Endothelial cell (in vitro differentiated cells): ENCODE measurements around the gene SLC17A7. TPM values are rescaled to one million over a fixed set of nuclear protein-coding genes. Genes with fewer than 3 reads are reported as not detected.

Experiments
- DNase-seq: peaks from one replicate; pipeline ENCODE4 v3.0.0; 2021; ENCODE audit warnings: low spot score
- H3K27ac Mint-ChIP-seq: one replicate; pipeline ENCODE4 v1.8.0; 2021; ENCODE audit warnings: mixed read lengths, inconsistent platforms; ENCODE audit not compliant: unreplicated experiment
- H3K27me3 Mint-ChIP-seq: one replicate; pipeline ENCODE4 v1.8.0; 2021; ENCODE audit warnings: mild to moderate bottlenecking, moderate library complexity, mixed read lengths, inconsistent platforms; ENCODE audit not compliant: unreplicated experiment
- H3K36me3 Mint-ChIP-seq: one replicate; pipeline ENCODE4 v1.8.0; 2021; ENCODE audit warnings: mild to moderate bottlenecking, low read depth, mixed read lengths, inconsistent platforms; ENCODE audit not compliant: unreplicated experiment
- H3K4me1 Mint-ChIP-seq: one replicate; pipeline ENCODE4 v1.8.0; 2021; ENCODE audit warnings: mild to moderate bottlenecking, mixed read lengths, inconsistent platforms; ENCODE audit not compliant: unreplicated experiment
- H3K4me3 Mint-ChIP-seq: one replicate; pipeline ENCODE4 v1.8.0; 2021; ENCODE audit warnings: mild to moderate bottlenecking, mixed read lengths, inconsistent platforms; ENCODE audit not compliant: unreplicated experiment
- H3K9me3 Mint-ChIP-seq: one replicate; pipeline ENCODE4 v1.8.0; 2021; ENCODE audit warnings: mixed read lengths, inconsistent platforms; ENCODE audit not compliant: unreplicated experiment
- total RNA-seq: library from RNA; stranded (reverse); fragmentation: NEBNext Ultra II Directional; extraction: Animal tissue kit (Norgen Biotek cat#: 25700); gene quantifications from one replicate; pipeline ENCODE4 v1.2.1, GENCODE V29; 2021; ENCODE audit not compliant: unreplicated experiment
- TF ChIP-seq, protein P1 (sequence below): fragments of 200-600 bp; sonication (generic); IDR thresholded peaks from one replicate; pipeline ENCODE4 v1.5.0; 2021; ENCODE audit warnings: antibody characterized with exemption; ENCODE audit not compliant: unreplicated experiment

Gene SLC17A7
- total RNA-seq, 1 donor from 2014 or later, result 0.92 TPM

GRCh38 chr19:49428547-49429451 is 12.5 kb downstream of the SLC17A7 start:
- DNase-seq, result no peak
- TF ChIP-seq, protein P1, sequence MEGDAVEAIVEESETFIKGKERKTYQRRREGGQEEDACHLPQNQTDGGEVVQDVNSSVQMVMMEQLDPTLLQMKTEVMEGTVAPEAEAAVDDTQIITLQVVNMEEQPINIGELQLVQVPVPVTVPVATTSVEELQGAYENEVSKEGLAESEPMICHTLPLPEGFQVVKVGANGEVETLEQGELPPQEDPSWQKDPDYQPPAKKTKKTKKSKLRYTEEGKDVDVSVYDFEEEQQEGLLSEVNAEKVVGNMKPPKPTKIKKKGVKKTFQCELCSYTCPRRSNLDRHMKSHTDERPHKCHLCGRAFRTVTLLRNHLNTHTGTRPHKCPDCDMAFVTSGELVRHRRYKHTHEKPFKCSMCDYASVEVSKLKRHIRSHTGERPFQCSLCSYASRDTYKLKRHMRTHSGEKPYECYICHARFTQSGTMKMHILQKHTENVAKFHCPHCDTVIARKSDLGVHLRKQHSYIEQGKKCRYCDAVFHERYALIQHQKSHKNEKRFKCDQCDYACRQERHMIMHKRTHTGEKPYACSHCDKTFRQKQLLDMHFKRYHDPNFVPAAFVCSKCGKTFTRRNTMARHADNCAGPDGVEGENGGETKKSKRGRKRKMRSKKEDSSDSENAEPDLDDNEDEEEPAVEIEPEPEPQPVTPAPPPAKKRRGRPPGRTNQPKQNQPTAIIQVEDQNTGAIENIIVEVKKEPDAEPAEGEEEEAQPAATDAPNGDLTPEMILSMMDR, result no peak
- Mint-ChIP-seq H3K27me3 (peaks cover 39% of the 10 kb centered on the region), H3K27ac (no peak overlapping the region), H3K9me3 (no peaks in the 10 kb centered on the region), H3K4me1 (peaks cover 17% of the 10 kb centered on the region), H3K36me3 (peaks cover 15% of the 10 kb centered on the region), H3K4me3 (no peak overlapping the region)

GRCh38 chr19:49427855-49428546 is 13.3 kb downstream of the SLC17A7 start:
- Mint-ChIP-seq H3K4me1 (peaks cover 22% of the 10 kb centered on the region), H3K27me3 (peaks cover 40% of the 10 kb centered on the region), H3K27ac (no peak overlapping the region), H3K36me3 (peaks cover 19% of the 10 kb centered on the region), H3K9me3 (no peaks in the 10 kb centered on the region), H3K4me3 (no peak overlapping the region)
- DNase-seq, result no peak
- TF ChIP-seq, protein P1, result no peak

GRCh38 chr19:49427339-49427738 is 14.0 kb downstream of the SLC17A7 start:
- Mint-ChIP-seq H3K27me3 (peaks cover 41% of the 10 kb centered on the region), H3K4me1 (peaks cover 27% of the 10 kb centered on the region), H3K27ac (no peak overlapping the region), H3K4me3 (peak overlapping the region; percentile 34), H3K9me3 (no peaks in the 10 kb centered on the region), H3K36me3 (peaks cover 23% of the 10 kb centered on the region)
- no peak for DNase-seq
- TF ChIP-seq, protein P1, result no peak

DNA sequence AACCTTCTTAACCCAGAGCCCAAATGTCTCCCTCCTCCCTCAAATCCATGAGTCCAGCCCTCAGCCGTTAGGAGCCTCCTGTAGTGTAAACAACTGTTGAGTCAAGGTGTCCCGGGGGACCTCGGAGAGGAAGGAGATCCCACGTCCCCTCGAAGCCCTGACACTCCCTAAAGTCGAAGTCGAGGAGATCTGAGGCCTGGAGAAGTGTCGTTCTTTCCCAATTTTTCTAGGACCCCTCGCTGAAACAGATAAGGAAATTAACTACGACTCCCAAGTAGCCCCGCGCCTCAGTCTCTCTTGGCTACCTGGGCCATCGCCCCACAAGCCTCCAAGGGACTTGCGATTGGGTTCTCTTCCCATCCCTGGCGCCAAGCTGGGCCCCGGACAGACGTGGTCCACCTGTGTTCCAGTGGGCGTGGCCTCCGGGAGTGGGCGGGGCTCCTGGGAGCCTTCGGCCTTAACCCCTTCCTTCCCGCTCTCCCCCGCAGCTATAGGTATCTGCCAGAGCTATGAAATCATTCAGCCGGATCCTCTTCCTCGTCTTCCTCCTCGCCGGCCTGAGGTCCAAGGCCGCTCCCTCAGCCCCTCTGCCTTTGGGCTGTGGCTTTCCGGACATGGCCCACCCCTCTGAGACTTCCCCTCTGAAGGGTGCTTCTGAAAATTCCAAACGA is 15.3 kb downstream of the SLC17A7 start:
- no peak overlapping the region for H3K4me3 Mint-ChIP-seq
- H3K27me3 Mint-ChIP-seq, result peaks cover 36% of the 10 kb centered on the region
- DNase-seq, result no peak
- no peaks in the 10 kb centered on the region for H3K9me3 Mint-ChIP-seq
- H3K27ac Mint-ChIP-seq, result no peak overlapping the region
- peaks cover 31% of the 10 kb centered on the region for H3K4me1 Mint-ChIP-seq
- H3K36me3 Mint-ChIP-seq, result peaks cover 29% of the 10 kb centered on the region
- TF ChIP-seq, protein P1, result no peak
